Brain microvascular endothelial cell (primary cell): Measurements from ENCODE around the gene DBH.
"Not testable (repeated sequence)": the region's sequence is repeated elsewhere in the genome, so short reads cannot be mapped to it uniquely, and the experiment has no call there.

Experiments
- DNase-seq: peaks from one replicate; pipeline ENCODE4 v3.0.0-alpha.2; 2020
- H3K27ac ChIP-seq: fragments of 250-450 bp; sonication (Bioruptor Pico); 2 replicates; pipeline ENCODE4 v1.5.1; 2020; ENCODE audit warnings: mild to moderate bottlenecking, moderate library complexity
- H3K27me3 ChIP-seq: fragments of 250-450 bp; sonication (Bioruptor Pico); replicated peaks from 2 replicates; pipeline ENCODE4 v1.5.1; 2020; ENCODE audit warnings: mild to moderate bottlenecking
- H3K36me3 ChIP-seq: fragments of 250-450 bp; sonication (Bioruptor Pico); replicated peaks from 2 replicates; pipeline ENCODE4 v1.5.1; 2020; ENCODE audit warnings: mild to moderate bottlenecking
- H3K4me3 ChIP-seq: 2 replicates; pipeline ENCODE4 v1.5.1; 2011; ENCODE audit warnings: low read depth, mild to moderate bottlenecking, control low read depth, low read length, moderate library complexity
- in situ Hi-C: cut with HindIII; loops from 2 replicates; pipeline ENCODE4 v1.10.0; 2017; ENCODE audit warnings: low sequenced_read_pairs, low pct_ligation_motif_present
- TF ChIP-seq, protein P1 (sequence below): IDR thresholded peaks from 2 replicates; pipeline ENCODE4 v1.5.1; 2011; ENCODE audit warnings: low read depth, mild to moderate bottlenecking, moderate library complexity, low read length, control low read depth, inconsistent platforms; ENCODE audit errors: missing control alignments

The DBH gene

DNA sequence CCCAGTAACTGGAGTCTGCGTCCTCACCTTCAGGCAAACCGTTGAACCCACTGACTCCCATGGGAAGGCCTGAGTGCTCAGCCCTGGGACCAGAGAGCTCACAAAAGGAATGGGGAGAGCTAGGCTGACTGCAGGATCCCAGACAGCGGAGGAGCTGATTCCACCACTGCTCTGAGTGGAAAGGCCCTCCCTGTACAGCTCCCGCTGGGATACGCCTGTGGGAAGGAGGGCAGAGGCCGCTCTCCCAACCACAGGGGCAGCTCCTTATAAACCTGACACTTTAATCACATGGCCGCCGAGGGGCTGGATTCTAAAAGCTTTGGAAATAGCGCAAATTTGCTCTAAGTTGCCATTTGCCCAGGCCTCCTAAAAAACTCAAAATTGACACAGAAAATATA is 37.1 kb downstream of the DBH start:
- Histone ChIP-seq H3K36me3 (no peaks in the 10 kb centered on the region), H3K4me3 (no peak overlapping the region), H3K27ac (no peak overlapping the region), H3K27me3 (no peaks in the 10 kb centered on the region)
- TF ChIP-seq, protein P1, sequence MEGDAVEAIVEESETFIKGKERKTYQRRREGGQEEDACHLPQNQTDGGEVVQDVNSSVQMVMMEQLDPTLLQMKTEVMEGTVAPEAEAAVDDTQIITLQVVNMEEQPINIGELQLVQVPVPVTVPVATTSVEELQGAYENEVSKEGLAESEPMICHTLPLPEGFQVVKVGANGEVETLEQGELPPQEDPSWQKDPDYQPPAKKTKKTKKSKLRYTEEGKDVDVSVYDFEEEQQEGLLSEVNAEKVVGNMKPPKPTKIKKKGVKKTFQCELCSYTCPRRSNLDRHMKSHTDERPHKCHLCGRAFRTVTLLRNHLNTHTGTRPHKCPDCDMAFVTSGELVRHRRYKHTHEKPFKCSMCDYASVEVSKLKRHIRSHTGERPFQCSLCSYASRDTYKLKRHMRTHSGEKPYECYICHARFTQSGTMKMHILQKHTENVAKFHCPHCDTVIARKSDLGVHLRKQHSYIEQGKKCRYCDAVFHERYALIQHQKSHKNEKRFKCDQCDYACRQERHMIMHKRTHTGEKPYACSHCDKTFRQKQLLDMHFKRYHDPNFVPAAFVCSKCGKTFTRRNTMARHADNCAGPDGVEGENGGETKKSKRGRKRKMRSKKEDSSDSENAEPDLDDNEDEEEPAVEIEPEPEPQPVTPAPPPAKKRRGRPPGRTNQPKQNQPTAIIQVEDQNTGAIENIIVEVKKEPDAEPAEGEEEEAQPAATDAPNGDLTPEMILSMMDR: no peak
- in situ Hi-C loops: no loop called here
- peak; percentile 22 for DNase-seq

DNA sequence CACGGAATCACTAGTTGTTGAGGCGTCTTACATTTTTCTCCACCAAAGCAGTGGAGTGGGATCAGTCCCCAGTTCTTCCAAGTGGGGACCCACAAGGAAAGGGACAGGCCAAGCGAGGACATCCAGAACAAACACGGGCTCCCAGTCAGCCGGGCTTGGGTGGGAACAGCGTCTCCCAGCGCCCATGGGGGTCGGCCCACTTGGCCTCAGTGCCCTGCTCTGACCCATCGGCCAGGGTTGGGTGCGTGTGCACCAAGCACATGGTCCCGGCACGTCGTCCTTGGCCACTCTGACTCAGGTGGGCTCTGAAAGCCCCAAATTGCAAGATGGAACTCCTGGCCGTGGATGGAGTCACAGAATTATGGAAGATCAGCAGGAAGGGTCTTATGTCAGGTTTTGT is 37.9 kb downstream of the DBH start:
- TF ChIP-seq, protein P1: no peak
- DNase-seq: no peak
- in situ Hi-C loops: no loop called here
- Histone ChIP-seq H3K4me3 (no peak overlapping the region), H3K27me3 (no peaks in the 10 kb centered on the region), H3K27ac (no peak overlapping the region), H3K36me3 (no peaks in the 10 kb centered on the region)

DNA sequence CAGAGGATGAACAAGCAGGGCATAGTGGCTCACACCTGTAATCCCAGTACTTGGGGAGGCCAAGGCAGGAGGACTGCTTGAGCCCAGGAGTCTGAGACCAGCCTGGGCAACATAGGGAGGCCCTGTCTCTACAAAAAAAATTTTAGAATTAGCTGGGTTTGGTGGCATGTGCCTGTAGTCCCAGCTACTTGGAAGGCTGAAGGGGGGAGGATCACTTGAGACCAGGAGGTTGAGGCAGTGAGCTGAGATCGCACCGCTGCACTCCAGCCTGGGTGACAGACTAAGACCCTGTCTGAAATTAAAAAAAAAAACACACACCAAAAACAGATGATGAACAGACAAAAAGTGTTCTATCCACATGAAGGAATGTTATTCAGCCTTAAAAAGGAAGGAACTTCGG is 39.6 kb downstream of the DBH start:
- H3K27me3 ChIP-seq, in situ Hi-C loops, H3K4me3 ChIP-seq, H3K36me3 ChIP-seq, DNase-seq, H3K27ac ChIP-seq: not testable (repeated sequence)

DNA sequence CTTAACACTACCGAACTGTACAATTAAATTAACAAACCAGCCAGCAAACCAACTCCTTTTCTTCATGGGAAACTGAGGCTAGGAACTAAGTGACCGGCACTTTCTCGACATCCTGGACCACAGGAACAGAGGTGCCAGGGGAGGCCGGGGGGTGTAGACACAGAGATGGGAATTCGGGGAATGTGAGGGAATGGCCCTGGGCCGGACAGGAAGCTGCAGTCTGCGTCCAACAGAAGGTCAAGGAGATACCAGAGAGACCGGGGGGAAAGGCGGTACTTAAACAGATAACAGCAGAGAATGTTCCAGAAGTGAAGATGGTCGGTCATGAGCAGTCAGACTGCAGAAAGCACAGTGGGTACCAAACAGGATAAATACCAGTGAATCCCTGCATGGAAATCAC is 40.3 kb downstream of the DBH start:
- no peak overlapping the region for H3K27ac ChIP-seq
- TF ChIP-seq, protein P1: no peak
- DNase-seq: no peak
- in situ Hi-C loops: no loop called here
- H3K36me3 ChIP-seq: no peaks in the 10 kb centered on the region
- no peak overlapping the region for H3K4me3 ChIP-seq
- no peaks in the 10 kb centered on the region for H3K27me3 ChIP-seq

DNA sequence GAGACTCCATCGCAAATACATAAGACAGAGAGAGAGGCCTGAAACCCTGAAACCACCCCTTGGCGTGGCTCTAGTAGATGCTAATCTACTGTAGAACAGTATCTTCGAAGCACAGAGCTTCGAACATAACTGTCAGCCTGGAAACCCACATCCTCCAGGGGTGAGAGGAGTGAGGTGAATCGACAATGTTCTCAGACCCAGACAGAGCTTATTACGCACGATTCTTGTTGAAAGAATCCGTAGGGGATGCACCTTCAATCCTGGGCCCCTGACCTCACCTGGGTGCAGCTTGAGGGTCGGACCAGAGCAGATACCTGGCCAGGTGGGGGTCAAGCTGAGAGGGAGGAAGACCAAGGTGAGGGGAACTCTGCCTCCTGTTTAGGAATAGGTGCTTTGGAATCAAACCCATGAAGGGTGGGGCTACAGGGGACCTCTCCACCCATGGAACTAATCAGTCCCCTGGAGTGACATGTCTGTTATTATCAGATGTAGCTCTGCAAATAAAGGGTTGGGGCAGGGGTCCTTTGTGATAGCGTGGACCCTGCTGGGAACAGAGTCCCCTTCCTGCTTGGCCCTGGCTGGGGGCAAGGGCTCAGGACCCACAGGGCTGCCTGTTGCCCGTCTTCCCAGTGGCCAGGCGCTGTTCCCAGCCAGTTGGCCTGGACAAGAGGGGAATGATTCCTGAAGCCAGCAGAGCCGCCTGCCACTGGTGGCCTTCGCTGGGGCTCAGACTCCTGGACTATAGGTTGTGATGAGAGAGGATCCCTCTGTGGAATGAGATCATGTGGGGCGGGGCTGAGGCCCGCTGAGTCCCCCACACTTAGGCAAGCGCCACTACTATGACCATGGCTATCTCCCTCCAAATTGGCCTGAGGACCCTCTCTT is 41.2 kb downstream of the DBH start:
- Histone ChIP-seq H3K27ac (no peak overlapping the region), H3K27me3 (no peaks in the 10 kb centered on the region), H3K36me3 (no peaks in the 10 kb centered on the region), H3K4me3 (no peak overlapping the region)
- DNase-seq: no peak
- TF ChIP-seq, protein P1: no peak
- in situ Hi-C loops: no loop called here

DNA sequence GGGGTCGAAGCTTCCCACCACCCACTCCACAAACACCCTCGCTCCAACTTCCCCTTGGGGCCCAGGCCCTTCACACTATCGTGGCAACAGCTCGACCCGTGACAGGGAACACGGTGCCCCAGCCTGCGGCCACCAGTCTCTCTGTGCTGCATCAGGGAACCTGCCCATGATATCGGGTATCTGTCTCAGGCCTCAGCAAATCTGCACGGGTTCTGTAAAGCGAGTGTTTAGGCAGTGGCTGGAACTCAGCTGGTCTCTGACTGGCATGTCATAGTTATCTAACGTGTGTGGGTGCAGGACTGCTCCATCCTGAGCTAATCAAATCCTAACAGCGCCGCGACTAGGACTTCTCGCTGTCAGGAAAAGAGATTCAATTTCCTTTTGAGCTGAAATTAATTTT is 42.9 kb downstream of the DBH start:
- Histone ChIP-seq H3K27me3 (no peaks in the 10 kb centered on the region), H3K4me3 (no peak overlapping the region), H3K36me3 (no peaks in the 10 kb centered on the region), H3K27ac (no peak overlapping the region)
- in situ Hi-C loops: no loop called here
- no peak for DNase-seq
- TF ChIP-seq, protein P1: no peak
